Eye (tissue), 1 donor: ENCODE measurements around the gene MAN2A1.

Experiments
- DNase-seq: peaks from one replicate; pipeline ENCODE4 v3.0.0-alpha.2; 2015

Gene MAN2A1

GRCh38 chr5:109682383-109682782 is 7.3 kb upstream of the MAN2A1 start:
- no peak for DNase-seq

GRCh38 chr5:109685916-109686315 is 3.8 kb upstream of the MAN2A1 start:
- no peak for DNase-seq

- DNase-seq: no peak
These were observed 1.1 kb upstream of the MAN2A1 start for GRCh38 chr5:109688630-109688969.

GRCh38 chr5:109688970-109689739 is 572 bp upstream of the MAN2A1 start:
- DNase-seq: peak; percentile 97

GRCh38 chr5:109690242-109690974 is 681 bp downstream of the MAN2A1 start:
- peak; percentile 85 for DNase-seq

- DNase-seq: peak; percentile 94
These were observed 1.3 kb downstream of the MAN2A1 start for GRCh38 chr5:109690975-109691574.

- peak; percentile 23 for DNase-seq
These were observed 2.3 kb downstream of the MAN2A1 start for GRCh38 chr5:109691996-109692395.

- peak; percentile 41 for DNase-seq
These were observed 3.1 kb downstream of the MAN2A1 start for GRCh38 chr5:109692852-109693251.

GRCh38 chr5:109693535-109694400 is 4.0 kb downstream of the MAN2A1 start:
- DNase-seq: no peak

- no peak for DNase-seq
These were observed 4.7 kb downstream of the MAN2A1 start for GRCh38 chr5:109694451-109694891.

- DNase-seq: no peak
These were observed 5.5 kb downstream of the MAN2A1 start for GRCh38 chr5:109695005-109695926.

- DNase-seq: no peak
These were observed 7.6 kb downstream of the MAN2A1 start for GRCh38 chr5:109697339-109697738.

- DNase-seq: no peak
These were observed 10.9 kb downstream of the MAN2A1 start for GRCh38 chr5:109700516-109701153.

- no peak for DNase-seq
These were observed 11.5 kb downstream of the MAN2A1 start for GRCh38 chr5:109701252-109701651.

- no peak for DNase-seq
These were observed 12.1 kb downstream of the MAN2A1 start for GRCh38 chr5:109701792-109702191.

- DNase-seq: no peak
These were observed 13.4 kb downstream of the MAN2A1 start for GRCh38 chr5:109703166-109703565.

- no peak for DNase-seq
These were observed 14.1 kb downstream of the MAN2A1 start for GRCh38 chr5:109703829-109704228.

GRCh38 chr5:109704282-109704952 is 14.7 kb downstream of the MAN2A1 start:
- DNase-seq: no peak

- DNase-seq: no peak
These were observed 15.9 kb downstream of the MAN2A1 start for GRCh38 chr5:109705596-109705995.

GRCh38 chr5:109706095-109706494 is 16.4 kb downstream of the MAN2A1 start:
- no peak for DNase-seq

GRCh38 chr5:109707531-109707930 is 17.8 kb downstream of the MAN2A1 start:
- no peak for DNase-seq
